ENCODE data around the gene SPOCD1. TPM values are rescaled to one million over a fixed set of nuclear protein-coding genes. Genes with fewer than 3 reads are reported as not detected.

SPOCD1 gene
- total RNA-seq, 1 donor from 2014 or later, result 1.1 TPM

GRCh38 chr1:31778763-31779488 is 36.9 kb downstream of the SPOCD1 start:
- TF ChIP-seq CTCF (conservative IDR thresholded peaks at IDR 0.05), result no peak
- peaks cover 25% of the 10 kb centered on the region for H3K4me1 Mint-ChIP-seq (ENCODE audit: unreplicated experiment)
- peaks cover 42% of the 10 kb centered on the region for H3K27me3 Mint-ChIP-seq

GRCh38 chr1:31776516-31776915 is 39.3 kb downstream of the SPOCD1 start:
- DNase-seq (ENCODE audit: extremely low spot score, unreplicated experiment), result no peak
- Mint-ChIP-seq H3K36me3 (peaks cover 4% of the 10 kb centered on the region), H3K27me3 (peaks cover 65% of the 10 kb centered on the region), H3K27ac (no peak overlapping the region), H3K4me1 (ENCODE audit: unreplicated experiment) (peaks cover 19% of the 10 kb centered on the region), H3K9me3 (no peaks in the 10 kb centered on the region), H3K4me3 (no peak overlapping the region)
- TF ChIP-seq CTCF (conservative IDR thresholded peaks at IDR 0.05), result no peak

More at GRCh38 chr1:31778763-31779488, 36.9 kb downstream of the SPOCD1 start:
- Mint-ChIP-seq H3K9me3 (no peaks in the 10 kb centered on the region), H3K27ac (no peak overlapping the region), H3K36me3 (no peaks in the 10 kb centered on the region), H3K4me3 (no peak overlapping the region)
- DNase-seq (ENCODE audit: extremely low spot score, unreplicated experiment), result no peak

- H3K4me1 Mint-ChIP-seq (ENCODE audit: unreplicated experiment), result peaks cover 15% of the 10 kb centered on the region
- H3K27me3 Mint-ChIP-seq, result peaks cover 70% of the 10 kb centered on the region
- no peak for TF ChIP-seq CTCF (conservative IDR thresholded peaks at IDR 0.05)
- no peak for DNase-seq (ENCODE audit: extremely low spot score, unreplicated experiment)
- H3K4me3 Mint-ChIP-seq, result no peak overlapping the region
- peaks cover 4% of the 10 kb centered on the region for H3K36me3 Mint-ChIP-seq
- no peak overlapping the region for H3K27ac Mint-ChIP-seq
- H3K9me3 Mint-ChIP-seq, result no peaks in the 10 kb centered on the region
Observed at GRCh38 chr1:31776032-31776431, 39.8 kb downstream of the SPOCD1 start.

- Mint-ChIP-seq H3K4me1 (ENCODE audit: unreplicated experiment) (peaks cover 13% of the 10 kb centered on the region), H3K9me3 (no peaks in the 10 kb centered on the region), H3K36me3 (peaks cover 4% of the 10 kb centered on the region), H3K27ac (no peak overlapping the region), H3K4me3 (no peak overlapping the region), H3K27me3 (peaks cover 72% of the 10 kb centered on the region)
- no peak for TF ChIP-seq CTCF (conservative IDR thresholded peaks at IDR 0.05)
- DNase-seq (ENCODE audit: extremely low spot score, unreplicated experiment), result no peak
Observed at GRCh38 chr1:31775210-31775999, 40.4 kb downstream of the SPOCD1 start.

GRCh38 chr1:31774495-31774894 is 41.3 kb downstream of the SPOCD1 start:
- no peak for DNase-seq (ENCODE audit: extremely low spot score, unreplicated experiment)
- H3K27ac Mint-ChIP-seq, result no peak overlapping the region
- no peaks in the 10 kb centered on the region for H3K9me3 Mint-ChIP-seq
- H3K36me3 Mint-ChIP-seq, result peaks cover 4% of the 10 kb centered on the region
- peaks cover 80% of the 10 kb centered on the region for H3K27me3 Mint-ChIP-seq
- H3K4me1 Mint-ChIP-seq (ENCODE audit: unreplicated experiment), result peaks cover 18% of the 10 kb centered on the region
- no peak for TF ChIP-seq CTCF (conservative IDR thresholded peaks at IDR 0.05)
- no peak overlapping the region for H3K4me3 Mint-ChIP-seq

All from type B pancreatic cell (in vitro differentiated cells).